Measurements from ENCODE around the gene DACH1. TPM values are rescaled to one million over a fixed set of nuclear protein-coding genes. Genes with fewer than 3 reads are reported as not detected.
A peak's percentile ranks its signal among the peaks of the same experiment; 100 is the strongest.
"Not testable (repeated sequence)": the region's sequence is repeated elsewhere in the genome, so short reads cannot be mapped to it uniquely, and the experiment has no call there.

The DACH1 gene
- total RNA-seq, result 1 to 10 TPM in 1 of 2 donors, under 1 TPM in 1; 0.39 to 1.6 TPM

- TF ChIP-seq, protein P1, sequence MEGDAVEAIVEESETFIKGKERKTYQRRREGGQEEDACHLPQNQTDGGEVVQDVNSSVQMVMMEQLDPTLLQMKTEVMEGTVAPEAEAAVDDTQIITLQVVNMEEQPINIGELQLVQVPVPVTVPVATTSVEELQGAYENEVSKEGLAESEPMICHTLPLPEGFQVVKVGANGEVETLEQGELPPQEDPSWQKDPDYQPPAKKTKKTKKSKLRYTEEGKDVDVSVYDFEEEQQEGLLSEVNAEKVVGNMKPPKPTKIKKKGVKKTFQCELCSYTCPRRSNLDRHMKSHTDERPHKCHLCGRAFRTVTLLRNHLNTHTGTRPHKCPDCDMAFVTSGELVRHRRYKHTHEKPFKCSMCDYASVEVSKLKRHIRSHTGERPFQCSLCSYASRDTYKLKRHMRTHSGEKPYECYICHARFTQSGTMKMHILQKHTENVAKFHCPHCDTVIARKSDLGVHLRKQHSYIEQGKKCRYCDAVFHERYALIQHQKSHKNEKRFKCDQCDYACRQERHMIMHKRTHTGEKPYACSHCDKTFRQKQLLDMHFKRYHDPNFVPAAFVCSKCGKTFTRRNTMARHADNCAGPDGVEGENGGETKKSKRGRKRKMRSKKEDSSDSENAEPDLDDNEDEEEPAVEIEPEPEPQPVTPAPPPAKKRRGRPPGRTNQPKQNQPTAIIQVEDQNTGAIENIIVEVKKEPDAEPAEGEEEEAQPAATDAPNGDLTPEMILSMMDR (IDR thresholded peaks at IDR 0.05), result no peak
- no peak for DNase-seq (ENCODE audit: low spot score)
- Histone ChIP-seq H3K9me3 (no peaks in the 10 kb centered on the region), H3K27ac (peak within 1 kb of the TSS; percentile 75), H3K4me1 (peaks cover 0 to 17% of the 10 kb centered on the region in 2 donors), H3K27me3 (no peaks in the 10 kb centered on the region), H3K4me3 (peak within 1 kb of the TSS; percentile 48 to 64), H3K36me3 (no peaks in the 10 kb centered on the region)
Observed at GRCh38 chr13:71867131-71867814, at the start of gene DACH1. Gene DACH1 (minus strand): TSS chr13:71867204.

DNA sequence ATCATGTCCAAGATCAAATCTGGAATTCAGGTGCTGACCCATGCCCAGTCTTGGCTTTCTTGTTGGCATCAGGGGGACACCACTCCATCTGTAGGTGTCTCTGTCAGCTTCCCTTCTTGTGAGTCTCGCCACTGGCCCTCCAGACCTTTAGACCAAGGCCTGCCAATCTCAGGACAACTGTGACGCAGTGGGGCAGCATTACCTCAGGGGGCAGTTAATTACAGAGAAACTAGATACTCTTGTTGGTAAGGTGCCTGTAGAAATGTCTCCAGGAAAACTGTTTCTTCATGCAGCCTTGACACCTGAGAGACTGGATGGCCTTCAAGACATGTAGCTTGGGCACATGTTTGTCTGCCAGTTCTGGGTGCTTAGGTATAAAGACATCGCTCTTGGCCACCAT is 46.7 kb upstream of the DACH1 start:
- Histone ChIP-seq H3K9me3 (no peaks in the 10 kb centered on the region), H3K36me3 (no peaks in the 10 kb centered on the region), H3K4me3 (no peak overlapping the region), H3K27ac (no peak overlapping the region), H3K4me1 (no peaks in the 10 kb centered on the region), H3K27me3 (no peaks in the 10 kb centered on the region)
- TF ChIP-seq, protein P1 (IDR thresholded peaks at IDR 0.05), result no peak
- DNase-seq (ENCODE audit: low spot score), result no peak

- no peak overlapping the region for H3K27ac ChIP-seq
- no peaks in the 10 kb centered on the region for H3K27me3 ChIP-seq
- H3K36me3 ChIP-seq, result no peaks in the 10 kb centered on the region
- no peaks in the 10 kb centered on the region for H3K4me1 ChIP-seq
- no peak for DNase-seq (ENCODE audit: low spot score)
- no peak overlapping the region for H3K4me3 ChIP-seq
- H3K9me3 ChIP-seq, result no peaks in the 10 kb centered on the region
- TF ChIP-seq, protein P1 (IDR thresholded peaks at IDR 0.05), result no peak
Observed at GRCh38 chr13:71912524-71912923, 45.5 kb upstream of the DACH1 start.

GRCh38 chr13:71906448-71906847 is 39.4 kb upstream of the DACH1 start:
- H3K27ac ChIP-seq, result no peak overlapping the region
- H3K9me3 ChIP-seq, result no peaks in the 10 kb centered on the region
- no peak overlapping the region for H3K4me3 ChIP-seq
- no peaks in the 10 kb centered on the region for H3K36me3 ChIP-seq
- TF ChIP-seq, protein P1 (IDR thresholded peaks at IDR 0.05), result no peak
- no peak for DNase-seq (ENCODE audit: low spot score)
- no peaks in the 10 kb centered on the region for H3K4me1 ChIP-seq
- H3K27me3 ChIP-seq, result no peaks in the 10 kb centered on the region

- peaks cover 0 to 4% of the 10 kb centered on the region in 2 donors for H3K9me3 ChIP-seq
- H3K4me3 ChIP-seq, result no peak overlapping the region
- H3K36me3 ChIP-seq, result no peaks in the 10 kb centered on the region
- H3K4me1 ChIP-seq, result no peaks in the 10 kb centered on the region
- no peak overlapping the region for H3K27ac ChIP-seq
- H3K27me3 ChIP-seq, result no peaks in the 10 kb centered on the region
- no peak for DNase-seq (ENCODE audit: low spot score)
- TF ChIP-seq, protein P1 (IDR thresholded peaks at IDR 0.05), result no peak
Observed at GRCh38 chr13:71902676-71903075, 35.7 kb upstream of the DACH1 start.

- DNase-seq (ENCODE audit: low spot score); H3K27ac ChIP-seq; H3K9me3 ChIP-seq; H3K27me3 ChIP-seq; H3K36me3 ChIP-seq; H3K4me3 ChIP-seq; H3K4me1 ChIP-seq: not testable (repeated sequence)
Observed at GRCh38 chr13:71893506-71893905, 26.5 kb upstream of the DACH1 start.
